GM18517 (cell line): ENCODE results near the gene ERCC6.

Source experiments
- ATAC-seq: cut with Tn5 transposase; IDR thresholded peaks from one replicate; pipeline ENCODE4 v1.9.1; 2021; ENCODE audit warnings: mild to moderate bottlenecking, moderate library complexity; ENCODE audit not compliant: unreplicated experiment

ERCC6 gene

DNA sequence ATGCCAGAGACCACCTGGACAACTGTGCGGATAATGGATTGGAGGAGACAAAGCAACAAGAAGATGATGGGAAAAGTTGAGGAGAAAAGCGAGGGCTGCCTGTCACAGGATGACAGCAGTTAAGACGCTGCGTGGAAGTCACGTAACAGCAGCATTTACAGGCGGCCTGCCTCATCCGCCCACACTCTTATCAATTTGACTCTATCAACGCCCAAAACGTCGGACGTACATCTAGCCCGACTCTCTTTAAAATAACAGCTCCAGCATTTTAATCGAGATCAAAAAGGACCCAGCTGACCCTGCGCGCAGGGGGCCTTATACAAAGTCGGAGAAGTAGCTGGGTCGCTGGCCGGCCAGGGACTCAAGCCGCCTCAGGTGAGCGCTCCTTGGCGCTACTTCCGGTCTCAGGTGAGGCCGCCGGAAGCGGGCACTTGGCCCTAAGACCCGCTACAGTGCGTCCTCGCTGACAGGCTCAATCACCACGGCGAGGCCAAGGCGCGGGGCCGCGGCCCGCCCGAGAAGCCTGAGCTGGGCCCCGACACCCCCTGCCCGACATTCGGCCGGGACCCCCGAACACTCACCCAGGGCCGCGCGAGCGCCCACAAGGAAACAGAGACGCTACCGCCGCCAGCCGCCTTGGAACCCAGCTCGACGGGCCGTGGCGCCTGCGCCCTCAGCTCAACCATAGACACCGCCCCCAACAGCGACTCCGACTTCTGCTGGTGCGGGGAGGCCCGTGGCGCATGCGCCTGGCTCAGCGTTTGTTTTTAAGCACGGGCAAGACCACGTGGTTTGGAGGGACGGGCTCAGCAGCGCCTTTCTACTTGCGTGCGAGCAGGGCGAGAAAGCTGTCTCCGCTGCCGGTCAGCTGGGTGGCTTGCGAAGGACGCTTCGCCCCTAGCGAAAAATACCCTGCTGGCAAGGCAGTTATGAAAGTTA lies at the start of gene ERCC6:
TSS of gene ERCC6 (minus strand) at position 741 of the 939 bp plus-strand sequence.
- ATAC-seq: peak; percentile 76

DNA sequence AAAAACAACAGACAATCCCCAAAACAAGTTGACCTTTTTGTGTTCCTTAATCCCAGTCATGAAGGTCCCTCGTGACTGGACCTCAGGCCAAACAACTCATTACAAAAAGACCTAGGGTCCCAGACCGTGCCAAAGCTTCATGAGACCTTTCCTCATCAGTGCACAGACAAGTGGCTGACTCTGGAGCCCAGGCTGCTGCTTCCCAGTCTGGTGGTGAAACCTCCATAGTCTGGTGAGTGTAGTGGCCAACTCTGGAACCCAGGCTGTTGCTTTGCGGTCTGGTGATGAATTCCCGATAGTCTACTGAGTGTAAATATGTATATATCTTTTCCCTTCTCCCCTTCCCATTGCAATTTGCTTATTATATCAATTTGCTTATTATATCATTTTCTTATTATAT lies 49.1 kb upstream of the ERCC6 start:
- ATAC-seq: no peak

DNA sequence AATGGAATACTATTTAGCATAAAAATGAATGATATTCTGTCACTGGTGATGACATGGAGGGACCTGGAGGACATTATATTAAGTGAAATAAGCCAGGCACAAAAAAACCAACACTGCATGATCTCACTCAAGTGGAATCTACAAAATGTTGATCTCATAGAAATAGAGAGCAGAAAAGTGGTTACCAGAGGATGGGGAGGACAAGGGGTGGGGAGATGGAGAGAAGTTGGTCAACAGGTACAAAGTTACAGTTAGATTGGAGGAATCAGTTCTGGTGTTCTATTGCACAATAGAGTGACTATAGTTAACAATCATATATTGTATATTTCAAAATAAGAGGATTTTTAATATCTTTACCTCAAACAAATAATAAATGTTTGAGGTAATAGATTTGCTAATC lies 46.5 kb upstream of the ERCC6 start:
- ATAC-seq: no peak

GRCh38 chr10:49579621-49580020 lies 40.7 kb upstream of the ERCC6 start:
- ATAC-seq: no peak

GRCh38 chr10:49578392-49578791 lies 39.5 kb upstream of the ERCC6 start:
- ATAC-seq: no peak

DNA sequence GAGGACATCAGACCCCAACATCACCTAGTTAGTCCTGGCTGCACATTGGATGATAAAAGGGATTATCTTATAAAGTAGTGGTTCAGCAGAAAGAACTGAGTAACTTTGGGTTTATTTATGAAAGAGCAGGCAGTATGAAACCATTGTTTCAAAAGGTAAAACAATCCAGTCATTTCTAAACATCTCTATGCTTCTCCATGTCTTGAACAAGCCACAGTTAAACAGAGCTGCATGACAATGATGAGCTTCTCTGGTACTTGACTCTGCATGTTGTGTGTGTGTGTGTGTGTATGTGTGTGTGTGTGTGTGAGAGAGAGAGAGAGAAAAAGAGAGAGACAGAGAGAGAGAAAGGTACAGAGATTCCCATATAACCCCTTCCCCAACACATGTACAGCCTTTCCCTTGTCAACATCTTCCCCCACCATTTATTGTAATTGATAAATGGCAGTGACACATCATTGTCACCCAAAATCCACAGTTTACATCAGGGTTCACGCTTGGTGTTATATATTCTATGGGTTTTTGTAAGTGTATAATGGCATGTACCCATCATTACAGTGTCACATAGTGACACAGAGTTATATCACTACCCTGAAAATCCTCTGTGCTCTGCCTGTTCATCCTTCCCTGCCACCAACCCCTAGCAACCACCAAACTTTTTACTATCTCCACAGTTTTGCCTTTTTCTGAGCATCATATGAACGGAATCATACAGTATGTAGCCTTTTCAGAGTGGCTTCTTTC lies 38.4 kb upstream of the ERCC6 start:
- ATAC-seq: no peak

GRCh38 chr10:49575489-49576072 lies 36.7 kb upstream of the ERCC6 start:
- ATAC-seq: no peak

DNA sequence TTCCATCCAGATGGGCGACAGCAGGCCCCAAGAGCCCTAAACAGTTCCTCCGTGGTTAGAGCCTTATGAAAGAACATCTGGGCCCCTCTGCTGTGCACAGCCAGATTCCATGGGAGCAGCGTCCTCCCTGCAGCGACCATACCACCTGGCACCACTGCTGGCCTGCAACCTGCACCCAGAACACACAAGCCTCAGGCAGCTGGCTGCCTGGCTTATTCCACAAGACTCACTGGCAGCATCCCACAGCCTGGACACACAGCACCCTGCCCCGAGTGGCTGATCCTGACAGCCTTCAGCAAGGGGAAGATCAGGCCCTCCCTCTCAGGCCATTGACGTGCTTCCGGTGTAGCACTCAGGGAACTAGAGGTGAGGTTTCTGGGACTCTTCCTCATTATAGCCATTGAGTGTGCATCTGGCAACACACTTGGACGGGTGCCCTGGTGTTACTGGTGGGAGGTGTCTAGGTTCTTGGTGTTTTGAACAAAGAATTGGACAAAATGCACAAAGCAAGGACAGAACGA lies 33.7 kb upstream of the ERCC6 start:
- no peak for ATAC-seq

GRCh38 chr10:49571388-49571787 lies 32.5 kb upstream of the ERCC6 start:
- no peak for ATAC-seq

DNA sequence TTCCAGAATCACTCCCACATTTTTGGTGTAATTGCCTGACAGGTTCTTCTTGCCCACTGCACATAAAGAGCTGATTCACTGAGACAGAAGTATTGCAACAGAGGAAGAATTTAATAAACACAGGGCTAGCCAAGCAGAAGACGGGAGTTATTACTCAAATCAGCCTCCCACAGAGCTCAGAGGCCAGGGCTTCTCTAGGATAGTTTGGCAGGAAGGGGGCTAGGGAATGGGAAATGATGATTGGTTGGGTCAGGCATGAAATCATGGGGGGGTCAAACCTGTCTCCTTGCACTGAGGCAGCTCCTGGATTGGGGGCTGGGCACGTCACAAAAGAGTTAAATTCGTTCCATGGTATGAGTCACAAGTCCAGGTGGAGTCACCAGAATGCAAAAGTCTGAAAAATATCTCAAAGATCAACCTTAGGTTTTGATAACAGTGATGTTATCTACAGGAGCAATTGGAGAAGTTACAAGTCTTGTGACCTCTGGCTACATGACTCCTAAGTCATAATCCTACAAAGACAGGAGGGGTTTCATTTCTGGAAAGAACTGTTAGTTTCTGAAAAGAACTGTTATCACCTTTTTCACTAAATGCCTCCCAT lies 30.2 kb upstream of the ERCC6 start:
- ATAC-seq: no peak

DNA sequence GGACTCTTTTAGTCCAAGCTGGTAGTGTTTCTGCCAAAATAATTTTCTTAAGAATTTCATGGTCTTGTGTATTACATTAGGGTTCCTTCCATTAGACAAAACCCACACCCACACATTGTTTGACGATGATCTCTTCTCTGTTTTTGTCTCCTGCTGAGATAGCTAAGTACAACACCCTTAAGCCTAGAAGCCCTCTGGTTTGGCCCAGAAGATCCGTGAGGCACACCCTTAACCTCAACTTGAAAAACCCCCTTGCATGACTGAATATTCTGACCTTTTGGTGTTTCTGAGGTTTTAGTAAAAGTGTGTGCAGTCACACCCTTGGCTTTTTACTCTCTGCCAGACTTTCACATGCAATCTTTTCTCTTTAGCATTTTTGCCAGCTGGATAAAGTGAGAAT lies 29.3 kb upstream of the ERCC6 start:
- no peak for ATAC-seq

DNA sequence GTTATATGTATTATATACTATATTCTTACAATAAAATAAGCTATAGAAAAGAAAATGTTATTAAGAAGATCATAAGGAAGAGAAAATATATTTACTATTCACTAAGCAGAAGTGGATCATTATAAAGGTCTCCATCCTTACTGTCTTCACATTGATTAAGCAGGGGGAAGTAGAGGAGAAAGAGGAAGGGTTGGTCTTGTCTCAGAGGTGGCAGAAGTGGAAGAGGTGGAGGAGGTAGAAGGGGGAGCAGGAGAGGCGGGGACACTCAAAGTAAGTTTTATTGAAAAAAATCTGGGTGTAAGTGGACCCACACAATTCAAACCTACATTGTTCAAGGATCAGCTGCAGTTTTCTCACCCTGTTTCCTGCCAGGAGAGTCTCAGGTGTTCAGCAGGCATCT lies 28.9 kb upstream of the ERCC6 start:
- no peak for ATAC-seq

DNA sequence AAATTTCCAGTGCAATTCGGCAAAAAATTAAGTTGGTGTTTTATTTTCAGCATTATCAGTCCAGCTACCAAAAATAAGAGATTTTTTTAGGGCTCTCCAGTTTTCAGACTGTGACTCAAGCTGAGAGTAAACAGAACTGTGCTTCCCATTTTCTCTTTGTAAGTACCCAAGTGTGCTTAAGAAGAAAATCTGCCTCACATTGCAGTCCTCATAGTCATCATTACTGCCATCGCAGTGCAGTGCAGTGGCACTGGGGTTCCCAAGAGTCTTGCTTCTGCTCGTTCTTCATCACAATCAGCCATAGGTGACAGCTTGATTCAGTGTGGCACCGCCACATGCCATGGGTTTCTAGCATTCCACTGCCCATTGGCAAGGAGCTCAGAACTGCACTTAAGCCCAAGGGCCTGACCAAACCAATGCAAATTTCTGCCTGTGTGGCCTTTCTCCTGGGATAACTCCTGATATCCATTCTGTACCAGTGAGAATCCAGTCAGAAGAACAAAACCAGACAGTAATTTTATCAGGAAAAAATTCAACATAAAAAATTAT lies 25.6 kb upstream of the ERCC6 start:
- ATAC-seq: no peak

DNA sequence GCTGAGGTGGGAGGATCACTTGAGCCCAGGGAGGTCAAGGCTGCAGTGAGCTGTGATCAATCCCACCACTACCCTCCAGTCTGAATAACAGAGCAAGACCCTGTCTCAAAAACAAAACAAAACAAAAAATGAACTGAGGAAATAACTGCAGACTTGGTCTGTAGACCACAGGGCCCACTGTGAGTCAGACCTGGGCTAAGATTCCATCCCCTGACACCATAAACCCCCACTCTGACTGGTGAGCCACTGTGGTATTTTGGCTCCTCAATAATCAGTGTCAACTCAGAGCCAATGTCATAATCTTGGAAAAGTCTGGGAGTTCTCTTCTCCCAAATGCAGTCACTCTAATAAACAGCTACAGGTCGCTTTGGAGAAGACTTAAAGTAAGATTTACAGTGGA lies 24.0 kb upstream of the ERCC6 start:
- no peak for ATAC-seq

- ATAC-seq: no peak
These were observed 21.6 kb upstream of the ERCC6 start for GRCh38 chr10:49560526-49560925.

- no peak for ATAC-seq
These were observed 20.6 kb upstream of the ERCC6 start for GRCh38 chr10:49559476-49559875.

- no peak for ATAC-seq
These were observed 19.3 kb upstream of the ERCC6 start for GRCh38 chr10:49558190-49558589.

GRCh38 chr10:49557681-49558080 lies 18.8 kb upstream of the ERCC6 start:
- no peak for ATAC-seq

DNA sequence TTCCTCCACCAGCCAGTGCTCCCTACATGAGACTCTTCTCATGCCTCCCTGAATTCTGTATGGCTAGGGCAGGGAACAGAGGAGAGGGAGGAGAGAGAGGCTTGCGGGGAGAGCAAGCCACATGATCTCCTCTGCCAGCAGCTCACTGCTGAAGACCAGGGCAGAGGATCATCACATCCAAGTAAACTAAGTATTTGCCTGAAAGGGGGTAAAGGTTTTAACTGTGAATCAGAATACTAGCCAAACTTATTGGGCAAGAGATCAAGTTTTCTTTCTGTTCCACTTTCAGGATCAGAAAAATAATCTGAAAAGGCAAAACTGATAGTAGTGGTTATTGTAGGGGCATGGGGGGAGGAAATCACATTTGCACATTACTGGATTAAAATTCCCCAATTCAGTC lies 17.8 kb upstream of the ERCC6 start:
- ATAC-seq: no peak

DNA sequence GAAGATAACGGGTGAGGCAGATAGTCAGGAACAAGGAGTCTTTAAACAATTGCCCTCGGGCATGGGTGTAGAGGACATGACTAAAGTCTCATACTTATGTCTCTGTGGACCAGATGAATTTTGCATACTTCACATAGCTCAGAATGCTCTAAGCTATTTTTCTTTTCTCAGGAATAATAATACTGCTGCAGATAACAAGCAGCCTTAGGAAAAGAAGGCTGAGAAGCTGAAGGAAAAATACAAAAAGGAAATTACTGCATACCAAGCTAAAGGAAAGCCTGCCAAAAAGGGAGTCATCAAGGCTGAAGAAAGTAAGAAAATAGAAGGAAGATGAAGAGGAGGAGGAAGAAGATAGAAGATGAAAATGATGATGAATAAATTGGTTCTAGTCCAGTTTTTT lies 13.4 kb upstream of the ERCC6 start:
- ATAC-seq: no peak

DNA sequence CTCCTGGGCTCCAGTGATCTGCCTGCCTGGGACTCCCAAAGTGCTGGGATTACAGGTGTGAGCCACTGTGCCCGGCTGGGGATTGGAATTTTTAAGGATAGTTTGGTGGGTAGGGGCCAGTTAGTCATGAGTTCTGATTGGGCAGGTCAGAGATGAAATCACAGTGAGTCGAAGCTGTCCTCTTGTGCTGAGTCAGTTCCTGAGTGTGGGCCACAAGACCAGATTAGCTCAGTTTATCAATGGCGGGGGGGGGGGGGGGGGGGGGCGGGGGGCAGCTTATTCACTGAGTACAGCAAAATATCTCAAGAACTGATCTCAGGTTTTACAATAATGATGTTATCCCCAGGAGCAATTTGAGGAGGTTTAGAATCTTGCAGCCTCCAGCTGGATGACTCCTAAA lies 11.6 kb upstream of the ERCC6 start:
- no peak for ATAC-seq
